HG03039 (cell line): Measurements from ENCODE around the gene ABL1.

Experiments used
- ATAC-seq: cut with Tn5 transposase; IDR thresholded peaks from one replicate; pipeline ENCODE4 v1.9.1; 2021; ENCODE audit warnings: mild to moderate bottlenecking, moderate library complexity; ENCODE audit not compliant: unreplicated experiment

The ABL1 gene

GRCh38 chr9:130927995-130928900 lies 93.2 kb downstream of the ABL1 start:
- no peak for ATAC-seq

GRCh38 chr9:130929571-130930038 lies 94.6 kb downstream of the ABL1 start:
- ATAC-seq = no peak

- ATAC-seq = no peak
Measured at GRCh38 chr9:130930132-130930803, 95.2 kb downstream of the ABL1 start.

- no peak for ATAC-seq
Measured at GRCh38 chr9:130930804-130931349, 95.8 kb downstream of the ABL1 start.

- ATAC-seq = no peak
Measured at GRCh38 chr9:130931508-130932254, 96.6 kb downstream of the ABL1 start.

GRCh38 chr9:130932255-130933079 lies 97.4 kb downstream of the ABL1 start:
- no peak for ATAC-seq

GRCh38 chr9:130933114-130934046 lies 98.3 kb downstream of the ABL1 start:
- no peak for ATAC-seq

- no peak for ATAC-seq
Measured at GRCh38 chr9:130934246-130934645, 99.2 kb downstream of the ABL1 start.

GRCh38 chr9:130934702-130935647 lies 99.9 kb downstream of the ABL1 start:
- ATAC-seq = no peak

- ATAC-seq = no peak
Measured at GRCh38 chr9:130935648-130936271, 100.7 kb downstream of the ABL1 start.

- no peak for ATAC-seq
Measured at GRCh38 chr9:130936285-130937117, 101.4 kb downstream of the ABL1 start.
